Hepatocyte (in vitro differentiated cells): ENCODE data around the gene ZBED1.

Experiments used
- CTCF ChIP-seq: fragments of 200-600 bp; sonication (generic); IDR thresholded peaks from 2 replicates; pipeline ENCODE4 v1.5.1; 2016; ENCODE audit warnings: antibody characterized with exemption, mild to moderate bottlenecking; ENCODE audit not compliant: poor library complexity
- EZH2phosphoT487 ChIP-seq: fragments of 200-600 bp; sonication (generic); IDR thresholded peaks from one replicate; pipeline ENCODE4 v1.6.1; 2018; ENCODE audit warnings: antibody characterized with exemption, mild to moderate bottlenecking, low read depth, moderate library complexity; ENCODE audit not compliant: unreplicated experiment, severe bottlenecking

DNA sequence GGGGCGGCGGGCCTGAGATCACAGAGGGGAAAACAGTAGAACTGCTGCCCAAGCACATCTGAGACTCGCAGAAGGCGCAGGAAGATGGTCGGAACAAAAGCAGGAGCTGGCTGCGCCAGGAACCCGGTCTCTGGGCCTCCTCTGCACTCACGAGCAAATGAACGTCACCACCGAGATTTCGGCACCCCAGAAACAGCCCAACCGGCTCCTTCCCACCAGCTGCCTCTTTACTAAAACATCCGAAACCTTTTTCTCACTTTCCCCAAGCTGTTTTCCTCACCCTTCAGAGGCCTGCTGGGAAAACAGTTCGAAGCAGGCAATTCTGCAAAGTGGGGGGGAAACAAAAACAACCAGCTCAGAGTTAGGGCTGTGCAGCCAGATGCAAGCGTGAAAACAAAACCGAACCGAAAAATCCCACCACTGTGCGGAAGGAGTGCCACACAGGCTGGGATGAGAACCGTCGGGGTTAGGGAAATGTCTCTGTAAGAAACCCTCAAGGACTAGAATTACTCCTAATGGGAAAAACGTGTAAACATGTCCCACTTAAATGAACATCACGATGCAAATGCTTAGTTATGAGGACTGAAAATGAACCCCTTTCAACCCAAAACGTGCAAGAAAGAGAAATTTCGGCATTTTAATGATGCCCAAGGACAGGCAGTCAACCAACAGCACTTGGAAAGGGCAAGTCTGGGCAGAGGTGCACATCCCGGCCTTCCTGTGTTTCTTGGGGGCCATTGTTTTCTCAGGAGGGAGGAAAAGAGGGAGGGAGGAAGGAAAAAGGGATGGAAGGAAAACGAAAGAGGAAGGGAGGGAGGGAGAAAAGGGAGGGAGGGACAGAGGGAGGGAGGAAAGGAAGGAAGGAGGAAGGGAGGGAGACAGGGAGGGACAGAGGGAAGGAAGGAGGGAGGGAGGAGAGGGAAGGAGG lies 15.8 kb downstream of the ZBED1 start:
- TF ChIP-seq CTCF (no peak), EZH2phosphoT487 (no peak)
